ENCODE results near the gene DLX1.
A peak's percentile ranks its signal among the peaks of the same experiment; 100 is the strongest.

DLX1 gene

DNA sequence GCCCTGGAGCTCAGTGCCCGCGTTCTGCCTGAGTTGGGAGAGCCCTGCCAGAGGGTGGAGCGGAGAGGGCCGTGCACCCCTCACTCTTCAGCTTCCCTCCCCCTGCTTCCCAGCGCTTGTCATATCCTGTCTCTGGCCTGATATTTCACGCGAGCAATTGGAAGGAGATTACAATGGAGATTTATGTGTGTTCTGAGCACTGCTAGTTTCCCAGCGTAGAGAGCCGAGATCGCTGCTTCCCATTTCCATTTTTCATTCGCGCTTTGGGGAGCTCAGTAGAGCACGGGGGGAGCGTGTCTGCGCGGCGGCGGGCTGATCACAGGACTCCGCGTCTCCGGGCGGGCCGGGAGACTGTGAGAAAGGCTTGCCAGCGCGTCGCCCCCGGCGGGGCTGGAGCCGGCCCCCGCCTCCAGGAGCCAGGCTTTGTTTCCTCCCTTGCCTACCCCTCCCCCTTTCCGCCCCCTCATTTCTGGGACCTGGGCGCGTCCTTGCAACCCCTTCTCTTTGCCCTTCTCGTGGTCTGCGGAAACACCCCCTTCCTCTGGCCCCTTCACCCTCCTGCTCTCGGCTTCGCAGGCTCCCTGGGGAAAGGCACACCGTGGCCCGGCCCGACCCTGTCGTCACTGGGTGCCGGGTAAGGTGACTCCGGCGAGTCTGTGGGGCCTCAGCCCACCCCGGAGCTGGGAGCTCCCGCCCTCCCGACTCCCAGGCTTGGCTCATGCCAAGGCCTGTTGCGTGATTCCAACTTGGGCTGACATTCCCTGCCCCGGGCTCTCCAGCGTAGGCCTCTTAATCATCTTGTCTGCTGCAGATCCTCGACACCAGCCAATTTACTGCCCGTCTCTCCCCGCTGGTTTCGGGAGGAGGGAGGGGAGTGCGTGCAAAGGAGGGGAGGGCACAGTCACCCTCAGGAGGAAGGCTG lies 11.6 kb downstream of the DLX1 start:
- peak overlapping the region; percentile 29 for H3K4me3 ChIP-seq (ENCODE audit: low read depth, low read length)
- TF ChIP-seq, protein P1, sequence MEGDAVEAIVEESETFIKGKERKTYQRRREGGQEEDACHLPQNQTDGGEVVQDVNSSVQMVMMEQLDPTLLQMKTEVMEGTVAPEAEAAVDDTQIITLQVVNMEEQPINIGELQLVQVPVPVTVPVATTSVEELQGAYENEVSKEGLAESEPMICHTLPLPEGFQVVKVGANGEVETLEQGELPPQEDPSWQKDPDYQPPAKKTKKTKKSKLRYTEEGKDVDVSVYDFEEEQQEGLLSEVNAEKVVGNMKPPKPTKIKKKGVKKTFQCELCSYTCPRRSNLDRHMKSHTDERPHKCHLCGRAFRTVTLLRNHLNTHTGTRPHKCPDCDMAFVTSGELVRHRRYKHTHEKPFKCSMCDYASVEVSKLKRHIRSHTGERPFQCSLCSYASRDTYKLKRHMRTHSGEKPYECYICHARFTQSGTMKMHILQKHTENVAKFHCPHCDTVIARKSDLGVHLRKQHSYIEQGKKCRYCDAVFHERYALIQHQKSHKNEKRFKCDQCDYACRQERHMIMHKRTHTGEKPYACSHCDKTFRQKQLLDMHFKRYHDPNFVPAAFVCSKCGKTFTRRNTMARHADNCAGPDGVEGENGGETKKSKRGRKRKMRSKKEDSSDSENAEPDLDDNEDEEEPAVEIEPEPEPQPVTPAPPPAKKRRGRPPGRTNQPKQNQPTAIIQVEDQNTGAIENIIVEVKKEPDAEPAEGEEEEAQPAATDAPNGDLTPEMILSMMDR (IDR thresholded peaks at IDR 0.05; ENCODE audit: low read depth, low read length): no peak

DNA sequence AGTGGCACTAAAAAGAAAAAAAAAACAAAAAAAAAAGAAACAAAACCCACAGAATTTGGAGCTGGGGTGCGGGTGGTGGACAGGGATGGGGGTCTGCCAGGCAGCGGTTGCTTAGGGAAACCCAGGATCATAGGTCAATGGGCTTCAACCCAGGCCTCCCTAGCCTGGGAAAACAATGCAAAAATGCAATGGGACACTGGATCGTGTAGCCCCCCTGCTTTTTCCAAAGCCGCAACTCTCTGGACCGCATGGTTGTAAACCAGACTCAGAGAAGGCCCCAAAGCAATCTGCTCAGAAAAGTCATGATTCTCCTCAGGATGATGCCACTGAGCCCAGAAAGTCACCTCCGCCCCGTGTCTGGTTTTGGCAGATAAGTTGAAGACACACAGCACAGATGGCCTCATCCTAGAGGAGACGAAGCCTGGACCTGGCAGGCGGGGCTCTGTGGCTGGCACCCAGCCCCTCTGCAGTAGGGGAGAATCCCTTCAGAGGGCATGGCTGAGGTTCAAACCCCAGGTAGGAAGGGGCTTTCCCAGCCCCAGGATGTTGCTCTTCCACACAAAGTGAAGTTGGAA lies 12.3 kb downstream of the DLX1 start:
- TF ChIP-seq, protein P1 (IDR thresholded peaks at IDR 0.05; ENCODE audit: low read depth, low read length): no peak
- no peak overlapping the region for H3K4me3 ChIP-seq (ENCODE audit: low read depth, low read length)

DNA sequence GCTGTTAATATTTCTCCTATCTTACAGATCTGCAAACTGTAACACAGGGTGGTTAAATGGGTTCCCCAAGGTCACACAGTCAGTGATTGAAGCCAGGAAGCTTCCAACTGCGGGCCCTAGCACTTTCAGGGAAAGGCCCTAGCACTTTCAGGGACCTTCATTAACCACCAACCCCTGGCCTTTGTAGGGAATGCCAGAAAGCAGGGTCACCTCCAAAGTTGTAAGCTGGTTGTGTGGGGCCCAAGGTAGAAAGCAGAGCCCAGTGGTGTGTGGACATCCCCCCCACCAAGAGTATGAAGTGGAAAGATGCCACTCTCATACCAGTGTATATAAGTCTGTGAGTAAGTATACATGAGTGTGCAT lies 13.0 kb downstream of the DLX1 start:
- TF ChIP-seq, protein P1 (IDR thresholded peaks at IDR 0.05; ENCODE audit: low read depth, low read length): no peak
- peak overlapping the region; percentile 55; the same call in 1 of the 2 replicates for H3K4me3 ChIP-seq (ENCODE audit: low read depth, low read length)

DNA sequence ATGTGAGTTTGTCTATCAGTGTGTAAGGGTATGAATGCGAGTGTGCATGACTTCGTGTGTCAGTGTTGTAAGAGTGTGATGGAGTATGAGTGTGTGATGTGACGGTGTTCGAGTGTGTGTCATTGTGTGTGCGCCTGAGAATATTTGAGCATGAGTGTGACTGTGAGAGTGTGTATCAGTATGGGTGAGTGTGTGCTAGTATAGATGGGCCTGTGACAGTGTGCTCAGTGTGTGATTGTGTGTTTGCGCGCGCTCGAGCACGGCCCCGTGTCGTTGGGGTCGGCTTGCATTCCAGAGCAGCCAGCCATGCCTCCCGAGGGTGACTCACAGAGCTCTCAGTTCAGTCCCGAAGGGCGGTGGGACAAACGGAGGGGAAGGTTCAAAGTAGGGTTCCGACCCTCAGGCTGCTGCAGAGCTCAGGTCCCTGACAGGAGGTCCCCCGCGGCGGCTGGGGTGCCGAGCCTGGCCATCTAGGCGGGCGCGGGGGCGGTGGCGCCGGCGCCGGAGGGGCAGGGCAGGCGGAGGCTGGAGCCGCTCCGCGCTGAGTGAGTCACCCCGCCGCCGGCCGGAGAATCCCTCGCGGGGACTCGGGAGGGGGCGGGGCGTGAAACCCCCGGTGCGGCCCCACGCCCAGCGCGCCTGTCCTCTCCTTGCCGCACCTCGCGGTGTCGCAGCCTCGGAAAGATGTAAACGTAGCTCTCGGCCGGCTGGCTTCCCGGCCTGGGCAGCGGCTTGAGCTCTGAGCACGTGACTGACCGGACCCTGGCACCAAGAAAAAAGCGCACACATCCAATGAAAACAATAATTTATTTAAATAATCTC lies 13.6 kb downstream of the DLX1 start:
- H3K4me3 ChIP-seq (ENCODE audit: low read depth, low read length): peak overlapping the region; percentile 55
- TF ChIP-seq, protein P1 (IDR thresholded peaks at IDR 0.05; ENCODE audit: low read depth, low read length): no peak

DNA sequence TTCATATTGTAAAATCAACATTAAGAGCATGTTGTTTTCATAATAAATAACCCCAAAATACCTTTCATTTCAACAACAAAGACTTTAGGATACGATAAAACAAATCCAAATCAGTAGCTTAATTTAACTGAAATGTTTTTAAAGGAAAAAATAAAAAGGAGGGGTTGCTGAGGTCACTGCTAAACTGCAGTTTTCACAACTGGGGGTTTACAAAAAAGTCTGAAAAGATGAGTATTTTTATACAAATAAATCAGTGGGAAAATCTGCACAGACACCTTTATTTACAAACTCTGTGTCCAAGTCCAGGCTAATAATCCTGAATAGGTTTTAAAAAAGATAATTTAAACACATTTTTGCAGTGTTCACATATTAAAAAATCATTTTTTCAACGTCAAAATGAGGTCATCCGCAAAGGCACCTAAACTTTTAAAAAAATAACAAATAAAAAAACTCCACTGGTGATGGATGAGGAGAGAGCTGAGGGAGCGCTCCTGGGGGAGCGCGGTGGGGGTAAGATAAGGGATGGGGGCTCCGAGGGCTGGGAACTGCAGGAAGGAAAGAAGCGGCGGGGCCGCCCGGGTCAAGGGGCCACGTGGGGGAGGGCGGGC lies 14.3 kb downstream of the DLX1 start:
- TF ChIP-seq, protein P1 (IDR thresholded peaks at IDR 0.05; ENCODE audit: low read depth, low read length): no peak
- peak overlapping the region; percentile 55 for H3K4me3 ChIP-seq (ENCODE audit: low read depth, low read length)

DNA sequence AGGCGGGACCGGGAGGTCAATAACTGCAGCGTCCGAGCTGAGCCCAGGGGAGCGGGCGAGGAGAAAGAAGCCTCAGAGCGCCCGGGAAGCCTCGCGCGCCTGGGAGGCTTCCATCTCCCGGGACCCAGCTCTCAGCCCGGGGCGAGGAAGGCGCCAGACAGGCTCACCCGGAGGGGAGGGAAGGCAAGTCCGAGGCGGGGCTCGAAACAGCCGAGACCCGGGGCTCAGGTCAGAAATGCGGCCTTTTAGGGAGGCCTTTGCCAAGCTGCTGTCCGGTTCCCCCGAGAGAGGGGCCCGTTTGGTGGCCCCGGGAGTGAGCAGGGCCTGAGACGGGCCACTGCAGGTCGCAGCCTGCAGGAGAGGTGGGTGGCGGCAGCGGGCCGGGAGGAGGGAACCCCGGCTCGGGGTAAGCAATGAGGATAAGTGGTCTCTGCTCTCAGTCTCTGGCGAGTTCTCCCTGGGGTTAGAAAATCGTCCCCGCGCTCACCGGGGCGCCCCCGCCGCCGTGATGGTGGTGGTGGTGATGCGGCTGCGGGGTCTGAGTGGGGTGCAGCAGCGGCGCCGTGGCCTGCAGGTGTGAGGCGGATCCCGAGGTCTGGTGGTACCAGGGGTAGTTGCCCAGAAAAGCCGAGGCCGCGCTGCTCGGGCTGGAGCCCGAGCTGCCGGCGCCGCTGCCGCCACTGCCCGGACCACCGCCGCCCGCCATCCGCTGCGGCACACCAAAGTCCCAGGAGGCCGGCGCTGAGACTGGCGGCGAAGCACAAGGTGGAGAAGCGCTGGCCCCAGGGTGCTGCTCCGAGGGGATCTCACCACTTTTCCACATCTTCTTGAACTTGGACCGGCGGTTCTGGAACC lies 15.0 kb downstream of the DLX1 start:
- TF ChIP-seq, protein P1 (IDR thresholded peaks at IDR 0.05; ENCODE audit: low read depth, low read length): no peak
- H3K4me3 ChIP-seq (ENCODE audit: low read depth, low read length): no peak overlapping the region

Data from WI38 (cell line).